H9 (cell line): ENCODE measurements around the gene TTR. TPM values are rescaled to one million over a fixed set of nuclear protein-coding genes. Genes with fewer than 3 reads are reported as not detected.

Experiments
- DNase-seq: peaks from one replicate; pipeline ENCODE4 v3.0.0-alpha.2; 2017
- H2AFZ ChIP-seq: one replicate; pipeline ENCODE4 v1.6.1; 2013; ENCODE audit warnings: mild to moderate bottlenecking, low read length, control low read depth, moderate library complexity
- H2AK5ac ChIP-seq: 2 replicates; pipeline ENCODE4 v1.6.1; 2013; ENCODE audit warnings: low read length, control low read depth, mixed read lengths; ENCODE audit not compliant: insufficient read length
- H2BK120ac ChIP-seq: one replicate; pipeline ENCODE4 v1.6.1; 2013; ENCODE audit warnings: low read depth, mild to moderate bottlenecking, low read length, control low read depth, inconsistent platforms; ENCODE audit not compliant: poor library complexity, severe bottlenecking
- H2BK12ac ChIP-seq: 2 replicates; pipeline ENCODE4 v1.6.1; 2013; ENCODE audit warnings: low read length, control low read depth, mixed read lengths, low read depth; ENCODE audit not compliant: insufficient read length
- H2BK15ac ChIP-seq: 2 replicates; pipeline ENCODE4 v1.6.1; 2013; ENCODE audit warnings: low read depth, low read length, control low read depth
- H2BK20ac ChIP-seq: one replicate; pipeline ENCODE4 v1.6.1; 2013; ENCODE audit warnings: low read depth, mild to moderate bottlenecking, low read length, control low read depth, inconsistent platforms; ENCODE audit not compliant: poor library complexity, severe bottlenecking
- H2BK5ac ChIP-seq: 2 replicates; pipeline ENCODE4 v1.6.1; 2013; ENCODE audit warnings: low read length, control low read depth, mixed read lengths; ENCODE audit not compliant: insufficient read length
- H3K14ac ChIP-seq: 2 replicates; pipeline ENCODE4 v1.6.1; 2013; ENCODE audit warnings: low read length, control low read depth; ENCODE audit not compliant: insufficient read depth
- H3K18ac ChIP-seq: 2 replicates; pipeline ENCODE4 v1.6.1; 2013; ENCODE audit warnings: low read depth, mild to moderate bottlenecking, mixed read lengths, low read length, control low read depth; ENCODE audit not compliant: insufficient read length
- H3K23ac ChIP-seq: 2 replicates; pipeline ENCODE4 v1.6.1; 2013; ENCODE audit warnings: low read length, control low read depth, mixed read lengths, low read depth; ENCODE audit not compliant: insufficient read length
- H3K23me2 ChIP-seq: 2 replicates; pipeline ENCODE4 v1.6.1; 2013; ENCODE audit warnings: low read depth, mild to moderate bottlenecking, mixed read lengths, low read length, control low read depth; ENCODE audit not compliant: insufficient read length, poor library complexity, severe bottlenecking
- H3K27ac ChIP-seq: 2 replicates; pipeline ENCODE4 v1.5.1; 2013; ENCODE audit warnings: low read length, control low read depth, mixed read lengths, low read depth; ENCODE audit not compliant: insufficient read length
- H3K27me3 ChIP-seq: 2 replicates; pipeline ENCODE4 v1.6.1; 2013; ENCODE audit warnings: low read length, control low read depth, inconsistent platforms; ENCODE audit not compliant: insufficient read depth
- H3K4ac ChIP-seq: 2 replicates; pipeline ENCODE4 v1.6.1; 2013; ENCODE audit warnings: low read depth, mild to moderate bottlenecking, control low read depth, inconsistent platforms, low read length, moderate library complexity
- H3K4me1 ChIP-seq: 2 replicates; pipeline ENCODE4 v1.6.1; 2013; ENCODE audit warnings: low read length, control low read depth, inconsistent platforms; ENCODE audit not compliant: insufficient read depth
- H3K4me2 ChIP-seq: 2 replicates; pipeline ENCODE4 v1.6.1; 2013; ENCODE audit warnings: low read length, control low read depth, mixed read lengths; ENCODE audit not compliant: insufficient read length, insufficient read depth
- H3K56ac ChIP-seq: 2 replicates; pipeline ENCODE4 v1.6.1; 2013; ENCODE audit warnings: low read depth, mild to moderate bottlenecking, mixed read lengths, low read length, control low read depth; ENCODE audit not compliant: insufficient read length
- H3K79me1 ChIP-seq: 2 replicates; pipeline ENCODE4 v1.6.1; 2013; ENCODE audit warnings: low read depth, mild to moderate bottlenecking, moderate library complexity, low read length, control low read depth, inconsistent platforms; ENCODE audit not compliant: insufficient read depth, poor library complexity, severe bottlenecking
- H3K79me2 ChIP-seq: 2 replicates; pipeline ENCODE4 v1.6.1; 2013; ENCODE audit warnings: low read length, control low read depth, inconsistent platforms; ENCODE audit not compliant: insufficient read depth
- H3K9ac ChIP-seq: 2 replicates; pipeline ENCODE4 v1.6.1; 2013; ENCODE audit warnings: low read length, control low read depth, mixed read lengths; ENCODE audit not compliant: insufficient read length; ENCODE audit errors: extremely low read depth
- H3K9me3 ChIP-seq: one replicate; pipeline ENCODE4 v1.6.1; 2013; ENCODE audit warnings: low read depth, low read length, inconsistent platforms; ENCODE audit not compliant: control insufficient read depth
- H3T11ph ChIP-seq: one replicate; pipeline ENCODE4 v1.6.1; 2013; ENCODE audit warnings: mild to moderate bottlenecking, low read length, control low read depth, inconsistent platforms
- H4K20me1 ChIP-seq: one replicate; pipeline ENCODE4 v1.6.1; 2013; ENCODE audit not compliant: control insufficient read depth, insufficient read length, insufficient read depth
- H4K5ac ChIP-seq: 2 replicates; pipeline ENCODE4 v1.6.1; 2013; ENCODE audit warnings: low read depth, mild to moderate bottlenecking, mixed read lengths, low read length, control low read depth; ENCODE audit not compliant: insufficient read length
- H4K8ac ChIP-seq: replicated peaks from 2 replicates; pipeline ENCODE4 v1.6.1; 2013; ENCODE audit warnings: low read length, control low read depth, mixed read lengths, low read depth; ENCODE audit not compliant: insufficient read length
- H4K91ac ChIP-seq: 2 replicates; pipeline ENCODE4 v1.6.1; 2013; ENCODE audit warnings: low read depth, mild to moderate bottlenecking, moderate library complexity, mixed read lengths, low read length, control low read depth; ENCODE audit not compliant: insufficient read length
- H3K27ac Mint-ChIP-seq, 3 experiments: 2 replicates in 2 of 3; 3 replicates in 1 of 3; pipeline ENCODE4 v1.8.0; 2020 to 2021; ENCODE audit warnings: mixed read lengths in 3 of 3, mild to moderate bottlenecking in 1 of 3, moderate library complexity in 1 of 3
- H3K27me3 Mint-ChIP-seq: 2 replicates; pipeline ENCODE4 v1.8.0; 2021; ENCODE audit warnings: low read depth, mild to moderate bottlenecking, moderate library complexity, mixed read lengths
- H3K36me3 Mint-ChIP-seq, 3 experiments: 2 replicates in 2 of 3; 3 replicates in 1 of 3; pipeline ENCODE4 v1.8.0; 2020 to 2021; ENCODE audit warnings: low read depth in 3 of 3, mixed read lengths in 3 of 3; ENCODE audit not compliant: insufficient read depth in 1 of 3
- H3K4me1 Mint-ChIP-seq, 2 experiments: 2 replicates each; pipeline ENCODE4 v1.8.0; 2020; ENCODE audit warnings: mixed read lengths in 2 of 2
- H3K4me3 Mint-ChIP-seq, 2 experiments: 2 replicates in 1 of 2; 3 replicates in 1 of 2; pipeline ENCODE4 v1.8.0; 2020 to 2021; ENCODE audit warnings: mild to moderate bottlenecking in 2 of 2, mixed read lengths in 2 of 2, moderate library complexity in 1 of 2
- H3K9me3 Mint-ChIP-seq, 2 experiments: 2 replicates in 1 of 2; 3 replicates in 1 of 2; pipeline ENCODE4 v1.8.0; 2020; ENCODE audit warnings: mild to moderate bottlenecking in 2 of 2, mixed read lengths in 2 of 2, moderate library complexity in 1 of 2
- CTCF ChIP-seq: fragments of 200-600 bp; sonication (generic); conservative IDR thresholded peaks from 3 replicates; pipeline ENCODE4 v1.8.0; 2021; ENCODE audit warnings: antibody characterized with exemption, mild to moderate bottlenecking
- WGBS: extraction: QIAGEN DNeasy Blood & Tissue Kit; methylation state at CpG from one replicate; pipeline ENCODE4 v1.1.7; 2013; ENCODE audit warnings: missing lambda C conversion rate, low lambda C conversion rate, mixed read lengths; ENCODE audit not compliant: insufficient read length; ENCODE audit errors: extremely low coverage; 5-methylcytosine and 5-hydroxymethylcytosine counted together
- total RNA-seq: library from RNA; stranded (reverse); gene quantifications from 2 replicates; pipeline ENCODE4 v1.2.1, GENCODE V29; 2021

The TTR gene
- total RNA-seq, 1 experiment from 2014 or later: not detected

GRCh38 chr18:31618801-31619200, 27.1 kb downstream of the TTR start:
- peaks cover 8% of the 10 kb centered on the region in 2 experiments for H3K4me1 Mint-ChIP-seq
- no peaks in the 10 kb centered on the region; a peak in 1 of 7 replicates for H3K36me3 Mint-ChIP-seq
- Histone ChIP-seq H2AFZ (no peak overlapping the region), H3T11ph (no peak overlapping the region), H3K4ac (no peak overlapping the region), H3K4me1 (no peaks in the 10 kb centered on the region), H3K27me3 (no peaks in the 10 kb centered on the region), H3K18ac (no peak overlapping the region), H4K91ac (no peak overlapping the region), H2BK12ac (no peak overlapping the region), H4K20me1 (no peaks in the 10 kb centered on the region), H2BK5ac (no peak overlapping the region), H3K23me2 (no peaks in the 10 kb centered on the region), H4K8ac (no peak overlapping the region), H3K14ac (no peak overlapping the region), H3K79me1 (no peaks in the 10 kb centered on the region), H3K4me2 (no peak overlapping the region), H2BK120ac (no peak overlapping the region), H3K9ac (no peak overlapping the region), H3K27ac (no peak overlapping the region), H2AK5ac (no peak overlapping the region), H3K56ac (no peak overlapping the region), H2BK15ac (no peak overlapping the region), H3K9me3 (no peaks in the 10 kb centered on the region), H4K5ac (no peak overlapping the region), H3K23ac (no peak overlapping the region), H3K79me2 (no peaks in the 10 kb centered on the region), H2BK20ac (no peak overlapping the region)
- H3K27me3 Mint-ChIP-seq: no peaks in the 10 kb centered on the region
- DNase-seq: no peak
- H3K4me3 Mint-ChIP-seq: no peak overlapping the region
- no peak overlapping the region for H3K27ac Mint-ChIP-seq
- WGBS: no CpG with 5 or more reads among the region's 5 CpGs
- TF ChIP-seq CTCF: no peak
- no peaks in the 10 kb centered on the region for H3K9me3 Mint-ChIP-seq
